Tibial nerve (tissue), 4 donors: ENCODE measurements around the gene ASF1A. TPM values are rescaled to one million over a fixed set of nuclear protein-coding genes. Genes with fewer than 3 reads are reported as not detected.
"Not testable (repeated sequence)": the region's sequence is repeated elsewhere in the genome, so short reads cannot be mapped to it uniquely, and the experiment has no call there.

Experiments used
- DNase-seq, 2 donors: peaks; one replicate each; pipeline ENCODE4 v3.0.0-alpha.2; 2019; ENCODE audit warnings: low spot score in 2 of 2
- H3K27ac ChIP-seq, 4 donors: fragments of 200-600 bp; sonication (generic) in 3 of 4; one replicate each; pipeline ENCODE4 v1.5.1; 2017 to 2019; ENCODE audit warnings: mild to moderate bottlenecking in 1 of 4
- H3K27me3 ChIP-seq, 2 donors: fragments of 200-600 bp; sonication (generic) in 1 of 2; one replicate each; pipeline versions ENCODE4 v1.5.1 to v1.6.0; 2017 to 2019
- H3K36me3 ChIP-seq, 3 donors: fragments of 200-600 bp; sonication (generic); one replicate each; pipeline ENCODE4 v1.5.1; 2018 to 2019
- H3K4me1 ChIP-seq, 4 donors: fragments of 200-600 bp; sonication (generic) in 3 of 4; one replicate each; pipeline ENCODE4 v1.5.1; 2017 to 2019
- H3K4me3 ChIP-seq, 4 donors: fragments of 200-600 bp; sonication (generic) in 3 of 4; one replicate each; pipeline ENCODE4 v1.5.1; 2017 to 2019; ENCODE audit warnings: mild to moderate bottlenecking in 1 of 4, moderate library complexity in 1 of 4
- H3K9me3 ChIP-seq, 4 donors: fragments of 200-600 bp; sonication (generic) in 3 of 4; one replicate each; pipeline ENCODE4 v1.5.1; 2017 to 2019
- CTCF ChIP-seq, 5 experiments: fragments of 200-600 bp in 3 of 5; fragments of 450-650 bp in 2 of 5; sonication (generic) in 3 of 5; IDR thresholded peaks; one replicate each; pipeline ENCODE4 v1.5.1; 2016 to 2019; ENCODE audit warnings: antibody characterized with exemption in 5 of 5, mild to moderate bottlenecking in 3 of 5, moderate library complexity in 2 of 5
- EP300 ChIP-seq, 2 donors: sonication (generic); formaldehyde crosslinking; IDR thresholded peaks; one replicate each; pipeline ENCODE4 v1.6.1; 2017; ENCODE audit warnings: antibody characterized with exemption in 2 of 2, mild to moderate bottlenecking in 1 of 2
- POLR2A ChIP-seq, 2 donors: fragments of 450-650 bp; IDR thresholded peaks; one replicate each; pipeline ENCODE4 v1.6.1; 2017; ENCODE audit warnings: antibody characterized with exemption in 2 of 2, mild to moderate bottlenecking in 2 of 2, moderate library complexity in 2 of 2
- WGBS, 2 donors: methylation state at CpG; one replicate each; pipeline ENCODE4 v1.1.5; 2018; 5-methylcytosine and 5-hydroxymethylcytosine counted together
- total RNA-seq, 4 donors: library from RNA; depleted of rRNA; stranded (reverse); fragments of >200 nt; gene quantifications; one replicate each; pipeline ENCODE4 v1.1.0, GENCODE V29; 2016

The ASF1A gene
- total RNA-seq, 4 donors from 2014 or later, result 8.6 to 14.2 (median 13.0) TPM

GRCh38 chr6:118867181-118867580 is 26.8 kb upstream of the ASF1A start:
- DNase-seq, result no peak
- H3K4me3 ChIP-seq, result no peak overlapping the region
- TF ChIP-seq CTCF (IDR thresholded peaks at IDR 0.05) (no peak), POLR2A (IDR thresholded peaks at IDR 0.05) (no peak), EP300 (IDR thresholded peaks at IDR 0.05) (no peak)
- WGBS, 2 donors, result 89 to 95% methylated on average over 4 of the region's 4 CpGs
- no peaks in the 10 kb centered on the region for H3K9me3 ChIP-seq
- H3K27me3 ChIP-seq, result no peaks in the 10 kb centered on the region
- no peak overlapping the region for H3K27ac ChIP-seq
- H3K36me3 ChIP-seq, result peaks cover 0 to under 1% (median 0%) of the 10 kb centered on the region in 3 donors
- no peaks in the 10 kb centered on the region for H3K4me1 ChIP-seq

GRCh38 chr6:118868901-118869300 is 25.1 kb upstream of the ASF1A start:
- not testable (repeated sequence) for H3K4me1 ChIP-seq, H3K27me3 ChIP-seq
- WGBS, 2 donors, result 95 to 96% methylated on average over 2 of the region's 2 CpGs

GRCh38 chr6:118869350-118869749 is 24.6 kb upstream of the ASF1A start:
- Histone ChIP-seq H3K4me3 (no peak overlapping the region), H3K9me3 (no peaks in the 10 kb centered on the region), H3K4me1 (no peaks in the 10 kb centered on the region), H3K27me3 (no peaks in the 10 kb centered on the region), H3K36me3 (no peaks in the 10 kb centered on the region), H3K27ac (no peak overlapping the region)
- 92 to 98% methylated on average over 2 of the region's 2 CpGs for WGBS, 2 donors
- no peak for DNase-seq
- TF ChIP-seq POLR2A (IDR thresholded peaks at IDR 0.05) (no peak), EP300 (IDR thresholded peaks at IDR 0.05) (no peak)

More at GRCh38 chr6:118868901-118869300, 25.1 kb upstream of the ASF1A start:
- H3K4me3 ChIP-seq, DNase-seq, H3K36me3 ChIP-seq, H3K9me3 ChIP-seq, H3K27ac ChIP-seq: not testable (repeated sequence)

- H3K27me3 ChIP-seq, result no peaks in the 10 kb centered on the region
- no peaks in the 10 kb centered on the region for H3K4me1 ChIP-seq
- TF ChIP-seq EP300 (IDR thresholded peaks at IDR 0.05), result no peak
- no peak for TF ChIP-seq POLR2A (IDR thresholded peaks at IDR 0.05)
- TF ChIP-seq CTCF (IDR thresholded peaks at IDR 0.05), result no peak
- WGBS, 2 donors, result 91 to 96% methylated on average over 2 of the region's 2 CpGs
- no peak overlapping the region for H3K27ac ChIP-seq
- no peaks in the 10 kb centered on the region for H3K36me3 ChIP-seq
- H3K9me3 ChIP-seq, result no peaks in the 10 kb centered on the region
- no peak overlapping the region for H3K4me3 ChIP-seq
- DNase-seq, result no peak
Observed at GRCh38 chr6:118869894-118870589, 23.9 kb upstream of the ASF1A start.

GRCh38 chr6:118871331-118871730 is 22.6 kb upstream of the ASF1A start:
- H3K9me3 ChIP-seq, result no peaks in the 10 kb centered on the region
- peaks cover 0 to 3% (median 0%) of the 10 kb centered on the region in 4 donors for H3K4me1 ChIP-seq
- WGBS, 2 donors, result 96 to 98% methylated on average over 5 of the region's 5 CpGs
- no peaks in the 10 kb centered on the region for H3K27me3 ChIP-seq
- no peaks in the 10 kb centered on the region for H3K36me3 ChIP-seq
- H3K4me3 ChIP-seq, result no peak overlapping the region
- no peak overlapping the region for H3K27ac ChIP-seq
- no peak for DNase-seq
- TF ChIP-seq EP300 (IDR thresholded peaks at IDR 0.05) (no peak), POLR2A (IDR thresholded peaks at IDR 0.05) (no peak), CTCF (IDR thresholded peaks at IDR 0.05) (no peak)

- no peaks in the 10 kb centered on the region for H3K27me3 ChIP-seq
- no peak for TF ChIP-seq POLR2A (IDR thresholded peaks at IDR 0.05)
- no peak for TF ChIP-seq EP300 (IDR thresholded peaks at IDR 0.05)
- TF ChIP-seq CTCF (IDR thresholded peaks at IDR 0.05), result no peak
Observed at GRCh38 chr6:118872318-118872717, 21.6 kb upstream of the ASF1A start.

More at GRCh38 chr6:118872318-118872717, 21.6 kb upstream of the ASF1A start:
- Histone ChIP-seq H3K4me1 (peaks cover 0 to 8% (median 0%) of the 10 kb centered on the region in 4 donors), H3K36me3 (no peaks in the 10 kb centered on the region), H3K9me3 (no peaks in the 10 kb centered on the region), H3K27ac (no peak overlapping the region), H3K4me3 (no peak overlapping the region)
- no peak for DNase-seq
